Ovary (tissue), 3 donors: Measurements from ENCODE around the gene TMEM9.

ENCODE experiments used
- CTCF ChIP-seq, 3 donors: fragments of 450-650 bp in 2 of 3; fragments of 200-600 bp in 1 of 3; IDR thresholded peaks; one replicate each; pipeline versions ENCODE4 v1.5.1 to v1.8.0; 2016 to 2022; ENCODE audit warnings: antibody characterized with exemption in 3 of 3, mild to moderate bottlenecking in 1 of 3
- EP300 ChIP-seq: sonication (generic); formaldehyde crosslinking; IDR thresholded peaks from one replicate; pipeline ENCODE4 v1.6.1; 2017; ENCODE audit warnings: antibody characterized with exemption
- POLR2A ChIP-seq: fragments of 450-650 bp; IDR thresholded peaks from one replicate; pipeline ENCODE4 v1.6.1; 2017; ENCODE audit warnings: antibody characterized with exemption, mild to moderate bottlenecking, moderate library complexity
- donor health status: DM: no; HTN: no; CAD: no.

- TF ChIP-seq CTCF (IDR thresholded peaks at IDR 0.05) (no peak), POLR2A (no peak), EP300 (no peak)
These were observed 10.4 kb upstream of the TMEM9 start for GRCh38 chr1:201164645-201165044.
